Fibroblast of skin of abdomen (primary cell): ENCODE measurements around the gene SEPTIN6. TPM values are rescaled to one million over a fixed set of nuclear protein-coding genes. Genes with fewer than 3 reads are reported as not detected.

Experiments used
- DNase-seq: peaks from one replicate; pipeline ENCODE4 v3.0.0-alpha.2; 2013
- polyA plus RNA-seq, 2 experiments: library from polyadenylated mRNA; unstranded; fragments of 120-200 nt; gene quantifications; one replicate each; pipeline ENCODE4 v1.2.1, GENCODE V29; 2013; ENCODE audit not compliant: insufficient read length in 2 of 2

SEPTIN6 gene
- 63.8 TPM for polyA plus RNA-seq (2013, experiment 1 of 2; ENCODE audit: insufficient read length)
- polyA plus RNA-seq (2013, experiment 2 of 2; ENCODE audit: insufficient read length) = 62.1 TPM

GRCh38 chrX:119693040-119693995, at the start of gene SEPTIN6:
TSS of gene SEPTIN6 (minus strand) at chrX:119693168. CDS start at chrX:119693105, 63 bp downstream.
- peak; percentile 80 for DNase-seq

- no peak for DNase-seq
These were observed 45.8 kb upstream of the SEPTIN6 start for GRCh38 chrX:119738742-119739141.

GRCh38 chrX:119736206-119736764, 43.3 kb upstream of the SEPTIN6 start:
- DNase-seq = no peak

GRCh38 chrX:119735467-119735866, 42.5 kb upstream of the SEPTIN6 start:
- DNase-seq = no peak

GRCh38 chrX:119734897-119735339, 42.0 kb upstream of the SEPTIN6 start:
- no peak for DNase-seq

GRCh38 chrX:119729408-119730201, 36.6 kb upstream of the SEPTIN6 start:
- peak; percentile 47 for DNase-seq

GRCh38 chrX:119728487-119728886, 35.5 kb upstream of the SEPTIN6 start:
- DNase-seq = no peak

- peak; percentile 18 for DNase-seq
These were observed 34.1 kb upstream of the SEPTIN6 start for GRCh38 chrX:119726900-119727555.

- no peak for DNase-seq
These were observed 29.0 kb upstream of the SEPTIN6 start for GRCh38 chrX:119721926-119722325.

GRCh38 chrX:119721487-119721886, 28.5 kb upstream of the SEPTIN6 start:
- no peak for DNase-seq

GRCh38 chrX:119709630-119710029, 16.7 kb upstream of the SEPTIN6 start:
- DNase-seq = no peak

GRCh38 chrX:119708936-119709335, 16.0 kb upstream of the SEPTIN6 start:
- peak; percentile 30 for DNase-seq

- DNase-seq = no peak
These were observed 13.6 kb upstream of the SEPTIN6 start for GRCh38 chrX:119706616-119707015.

- DNase-seq = peak; percentile 65
These were observed 5.9 kb upstream of the SEPTIN6 start for GRCh38 chrX:119698845-119699244.

- no peak for DNase-seq
These were observed 3.4 kb upstream of the SEPTIN6 start for GRCh38 chrX:119696251-119696890.

GRCh38 chrX:119695535-119696050, 2.6 kb upstream of the SEPTIN6 start:
- DNase-seq = no peak

- DNase-seq = no peak
These were observed 1.9 kb upstream of the SEPTIN6 start for GRCh38 chrX:119694601-119695534.

GRCh38 chrX:119693996-119694451, 1.1 kb upstream of the SEPTIN6 start:
- DNase-seq = no peak

- DNase-seq = no peak
These were observed 553 bp downstream of the SEPTIN6 start for GRCh38 chrX:119692191-119693039.
